GM18517 (cell line): ENCODE results near the gene IL12RB1.
A peak's percentile ranks its signal among the peaks of the same experiment; 100 is the strongest.
"Not testable (repeated sequence)": the region's sequence is repeated elsewhere in the genome, so short reads cannot be mapped to it uniquely, and the experiment has no call there.

Experiments
- ATAC-seq: cut with Tn5 transposase; IDR thresholded peaks from one replicate; pipeline ENCODE4 v1.9.1; 2021; ENCODE audit warnings: mild to moderate bottlenecking, moderate library complexity; ENCODE audit not compliant: unreplicated experiment

The IL12RB1 gene

DNA sequence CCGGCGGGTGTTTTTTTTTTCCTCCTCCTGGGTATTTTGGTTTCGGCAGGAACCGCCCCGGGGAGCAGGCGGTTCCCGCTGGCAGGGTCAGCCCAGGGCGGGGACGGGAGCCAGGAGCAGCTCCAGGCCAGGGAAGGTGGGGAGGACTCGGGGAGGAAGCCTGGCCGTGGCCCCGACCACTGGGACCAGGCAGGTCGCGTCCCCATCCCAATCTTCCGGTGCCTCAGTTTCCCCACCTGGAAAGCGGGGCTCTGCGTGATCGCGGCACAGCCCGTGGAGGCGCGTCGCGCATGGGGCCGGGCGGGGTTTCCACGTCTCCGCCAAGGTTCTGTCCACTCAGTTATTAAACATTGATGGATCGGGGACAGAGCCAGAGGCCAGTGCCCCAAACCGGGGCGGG is 34.8 kb downstream of the IL12RB1 start:
- no peak for ATAC-seq

DNA sequence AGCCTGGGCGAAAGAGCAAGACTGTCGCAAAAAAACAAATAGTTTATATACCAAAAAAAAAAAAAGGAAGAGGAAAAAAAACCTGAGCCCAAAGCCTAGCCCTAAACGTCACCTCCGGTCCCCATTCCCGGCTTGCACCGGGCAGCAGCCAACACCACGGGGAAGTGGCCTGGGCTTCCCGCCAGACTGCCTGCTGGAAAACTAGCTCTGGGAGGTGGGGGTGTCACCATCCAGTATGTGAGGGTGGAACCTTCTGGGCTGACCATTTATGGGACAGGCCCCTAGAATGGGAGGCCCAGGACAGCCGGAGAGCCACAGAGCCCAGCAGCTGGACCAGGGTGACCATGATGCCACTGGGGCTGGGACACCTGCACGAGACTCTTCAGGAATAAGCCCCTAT is 37.3 kb downstream of the IL12RB1 start:
- ATAC-seq = no peak

DNA sequence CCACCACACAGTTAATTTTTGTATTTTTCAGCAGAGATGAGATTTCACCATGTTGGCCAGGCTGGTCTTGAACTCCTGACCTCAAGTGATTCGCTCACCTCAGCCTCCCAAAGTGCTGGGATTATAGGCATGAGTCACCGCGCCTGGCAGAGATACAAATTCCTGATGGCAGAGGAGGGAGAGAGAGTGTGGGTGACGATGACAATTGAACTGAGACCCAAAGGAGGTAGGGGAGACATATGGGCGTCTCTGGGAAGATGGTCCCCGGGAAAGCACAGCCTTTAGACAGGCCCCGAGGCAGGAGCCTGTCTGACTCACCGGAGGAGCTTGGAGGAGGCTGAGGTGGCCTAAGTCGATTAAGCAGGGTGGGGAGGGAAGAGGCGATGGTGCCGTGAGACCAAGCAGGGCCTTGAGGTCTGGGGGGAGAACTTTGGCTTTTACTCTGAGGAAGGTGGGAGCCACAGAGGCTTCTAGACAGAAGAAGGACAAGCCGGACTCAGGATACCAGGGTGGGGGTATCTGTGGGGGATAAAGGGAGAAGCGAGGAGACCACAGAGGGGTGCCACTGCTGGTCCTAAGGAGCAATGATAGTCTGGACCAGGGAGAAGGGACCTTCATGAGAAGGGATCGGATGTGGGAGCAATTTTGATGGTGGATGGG is 40.5 kb downstream of the IL12RB1 start:
- no peak for ATAC-seq

DNA sequence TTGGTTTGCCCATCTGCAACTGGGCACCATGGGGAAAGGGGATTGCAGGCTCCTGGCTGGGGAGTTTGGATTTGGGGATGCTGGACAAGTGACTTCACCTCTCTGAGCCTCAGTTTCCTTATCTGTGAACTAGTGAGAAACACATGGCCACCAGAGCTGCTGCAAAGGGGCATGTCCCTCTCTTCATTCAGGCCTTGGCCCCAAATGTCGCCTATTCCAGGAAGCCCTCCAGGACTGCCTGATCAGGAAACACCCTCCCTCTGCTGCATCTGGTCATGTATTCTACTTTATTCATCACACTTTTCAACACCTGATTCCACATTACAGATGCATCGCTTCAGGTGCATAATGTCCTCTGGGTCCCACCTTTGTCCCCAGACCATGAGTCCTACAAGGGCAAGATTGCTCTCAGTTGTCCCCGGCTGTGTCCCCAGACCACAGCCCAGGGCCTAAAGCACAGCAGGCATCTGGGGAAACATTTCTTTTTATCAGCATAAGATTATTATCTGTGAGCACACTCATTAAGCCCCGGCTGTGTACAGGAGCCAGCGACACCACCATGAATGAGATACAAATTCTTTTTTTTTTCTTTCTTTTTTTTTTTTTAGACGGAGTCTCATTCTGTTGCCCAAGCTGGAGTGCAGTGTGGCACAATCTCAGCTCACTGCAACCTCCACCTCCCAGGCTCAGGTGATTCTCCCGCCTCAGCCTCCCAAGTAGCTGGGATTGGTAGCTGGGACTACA is 41.3 kb downstream of the IL12RB1 start:
- peak; percentile 19 for ATAC-seq

DNA sequence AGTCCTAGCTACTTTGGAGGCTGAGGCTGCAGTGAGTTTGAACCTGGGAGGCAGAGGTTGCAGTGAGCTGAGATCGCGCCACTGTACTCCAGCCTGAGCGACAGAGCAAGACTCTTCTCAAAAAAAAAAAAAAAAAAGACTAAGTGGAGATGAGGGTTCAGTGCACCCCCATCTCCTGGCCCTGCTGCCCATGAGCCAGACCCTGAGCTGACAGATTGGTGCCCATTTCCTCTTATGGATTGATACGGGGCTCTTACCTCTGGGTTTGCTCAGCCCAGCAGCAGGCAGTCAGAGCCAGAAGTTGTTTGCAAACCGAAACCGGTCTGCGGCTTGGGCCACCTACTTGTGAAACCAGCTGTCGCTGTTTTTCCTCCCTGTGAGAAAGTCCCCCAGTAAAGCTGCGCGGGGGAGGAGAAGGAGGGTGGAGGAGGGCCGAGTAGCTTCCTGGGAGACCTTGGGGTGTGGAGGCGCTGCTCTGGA is 41.9 kb downstream of the IL12RB1 start:
- peak; percentile 78 for ATAC-seq

DNA sequence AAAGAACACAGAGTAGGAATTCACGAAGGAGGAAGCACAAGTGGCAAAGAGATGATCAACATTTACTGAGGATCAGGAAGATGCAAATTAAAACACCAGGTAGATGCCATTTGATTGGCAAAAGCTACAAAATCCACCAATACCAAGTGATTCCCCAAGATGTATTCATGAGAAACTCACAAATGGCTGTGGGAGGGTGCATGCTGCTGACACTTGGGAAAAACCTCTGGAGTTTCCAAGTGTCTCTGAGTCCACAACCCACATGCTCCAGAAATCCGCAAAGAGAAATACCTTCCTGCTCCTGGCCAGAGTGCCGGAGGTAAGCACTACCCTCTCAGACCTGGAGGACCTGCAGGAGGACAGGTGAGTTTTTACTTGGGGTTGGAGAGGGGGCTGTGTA is 43.1 kb downstream of the IL12RB1 start:
- ATAC-seq = no peak

DNA sequence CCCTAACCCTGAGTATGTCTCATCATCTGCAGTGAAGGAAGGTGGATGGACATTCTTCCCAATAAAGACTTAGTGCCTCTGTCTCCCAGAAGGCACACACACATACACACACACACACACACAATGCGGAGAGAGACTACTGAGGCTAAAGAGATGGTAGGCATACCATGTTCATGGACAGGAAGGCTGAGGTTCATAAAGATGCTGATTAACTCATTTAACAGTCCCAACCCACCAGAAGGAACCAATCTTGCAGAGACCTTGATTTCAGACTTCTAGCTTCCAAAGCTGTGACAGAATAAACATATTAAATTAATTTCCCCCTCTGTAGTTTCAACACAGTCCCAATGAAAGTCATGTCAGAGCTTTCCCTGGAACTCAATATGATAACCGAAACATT is 45.7 kb downstream of the IL12RB1 start:
- no peak for ATAC-seq

DNA sequence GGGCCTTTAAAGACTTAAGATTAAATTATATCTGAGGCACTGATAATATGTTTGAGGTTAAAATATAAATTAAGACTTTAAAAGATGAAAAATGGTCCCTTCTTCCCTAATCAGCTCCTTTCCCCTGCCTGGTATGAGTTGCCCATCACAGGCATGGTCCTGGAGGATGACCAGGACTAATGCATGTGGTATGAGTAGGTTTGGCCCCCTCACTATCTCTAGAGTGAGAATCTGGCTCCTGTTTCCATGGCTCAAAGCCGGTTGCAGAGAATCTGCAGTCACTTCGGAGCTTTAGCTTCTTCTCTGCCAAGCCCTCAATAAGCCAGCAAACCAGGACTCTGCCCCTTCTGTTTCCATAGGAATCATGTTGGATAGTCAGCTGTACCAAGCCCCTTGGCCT is 54.6 kb downstream of the IL12RB1 start:
- ATAC-seq = not testable (repeated sequence)

DNA sequence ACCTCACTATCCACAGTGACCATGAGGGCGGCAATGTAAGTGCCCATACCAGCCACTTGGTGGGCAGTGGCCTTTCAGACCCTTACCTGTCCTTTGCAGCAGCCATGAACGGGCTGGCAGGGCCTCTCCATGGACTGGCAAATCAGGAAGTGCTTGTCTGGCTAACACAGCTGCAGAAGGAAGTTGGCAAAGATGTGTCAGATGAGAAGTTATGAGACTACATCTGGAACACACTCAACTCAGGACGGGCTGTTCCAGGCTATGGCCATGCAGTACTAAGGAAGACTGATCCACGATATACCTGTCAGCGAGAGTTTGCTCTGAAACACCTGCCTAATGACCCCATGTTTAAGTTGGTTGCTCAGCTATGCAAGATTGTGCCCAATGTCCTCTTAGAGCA is 55.3 kb downstream of the IL12RB1 start:
- not testable (repeated sequence) for ATAC-seq

DNA sequence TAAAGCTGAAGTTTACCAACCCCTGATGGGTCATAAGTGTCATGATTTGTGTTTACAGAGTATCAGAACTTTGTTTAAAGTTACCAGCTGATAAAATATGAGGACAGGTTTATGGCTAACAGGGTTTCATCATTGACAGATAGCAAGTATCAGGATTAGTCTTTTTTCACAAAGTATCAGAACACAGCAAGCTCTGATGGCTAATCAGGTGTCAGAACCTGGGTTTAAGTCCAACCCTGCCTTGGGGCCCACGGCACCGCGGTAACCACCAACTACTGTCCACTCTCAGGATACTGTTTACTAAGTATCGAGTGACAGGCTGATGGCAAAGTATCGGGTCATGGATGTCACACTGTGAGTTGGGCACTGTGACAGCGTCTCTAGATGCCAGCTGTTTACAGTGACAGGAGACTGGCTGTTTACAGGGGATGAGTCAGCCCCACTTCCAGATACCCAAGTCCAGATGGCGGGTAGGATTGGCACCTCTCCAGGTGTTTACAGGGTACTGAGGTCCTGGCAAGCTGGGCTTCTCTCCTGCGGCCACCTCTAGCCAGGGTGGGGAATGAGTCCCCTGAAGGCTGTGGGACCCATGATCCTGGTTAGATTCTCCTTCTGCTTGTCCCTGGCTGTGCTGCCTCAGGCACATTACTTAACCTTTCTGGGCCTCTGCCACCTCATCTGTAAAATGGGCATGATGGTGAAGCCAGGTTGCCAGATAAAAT is 57.0 kb downstream of the IL12RB1 start:
- ATAC-seq = no peak

DNA sequence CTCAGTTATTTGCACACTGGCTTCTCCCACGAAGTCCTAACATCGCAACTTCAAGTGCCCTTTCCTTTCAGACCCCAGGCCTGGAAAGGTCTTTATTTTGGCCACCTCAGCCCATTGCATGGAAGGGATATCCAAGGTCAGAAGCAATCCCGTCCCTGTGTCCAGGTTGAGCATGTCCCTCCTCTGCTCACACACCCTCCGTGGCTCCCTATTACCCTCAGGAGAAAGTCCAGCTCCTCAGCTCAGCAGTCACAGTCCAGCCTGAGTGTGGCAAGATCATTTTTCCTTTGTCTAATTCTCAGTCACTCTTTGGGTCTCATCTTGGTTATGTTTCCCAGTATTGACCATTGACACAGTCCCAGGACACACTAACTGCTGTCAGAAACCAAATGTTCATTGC is 59.6 kb downstream of the IL12RB1 start:
- ATAC-seq = no peak

DNA sequence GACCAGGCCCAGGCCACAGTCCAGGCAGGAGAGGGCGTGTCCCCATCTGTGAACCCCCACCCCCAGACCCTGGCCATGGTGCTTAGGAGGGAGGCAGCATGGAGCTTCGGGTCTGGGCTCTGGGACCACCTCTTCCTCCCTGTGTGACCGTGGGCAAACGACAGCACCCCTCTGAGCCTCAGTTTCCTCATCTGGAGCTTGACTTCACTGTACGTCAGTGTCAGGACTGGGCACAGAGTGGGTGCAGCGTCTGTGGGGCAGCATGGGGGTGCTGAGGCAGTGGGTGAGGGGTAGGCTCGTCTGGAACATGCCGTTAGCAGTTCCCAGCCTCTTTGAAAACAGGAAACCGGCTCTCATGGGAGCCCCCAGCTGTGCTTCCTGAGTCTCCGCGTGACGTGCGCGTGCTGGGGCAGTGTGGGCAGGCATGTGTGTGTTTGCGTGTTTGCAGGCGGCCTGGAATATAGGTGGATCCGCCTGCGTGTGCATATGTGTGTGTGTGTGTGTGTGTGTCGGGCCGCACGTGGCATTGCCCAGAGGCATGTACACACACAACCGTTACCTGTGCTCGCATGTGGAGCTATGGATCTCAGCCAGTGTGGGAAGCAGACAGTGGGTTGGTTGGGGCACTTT is 63.0 kb downstream of the IL12RB1 start:
- no peak for ATAC-seq

DNA sequence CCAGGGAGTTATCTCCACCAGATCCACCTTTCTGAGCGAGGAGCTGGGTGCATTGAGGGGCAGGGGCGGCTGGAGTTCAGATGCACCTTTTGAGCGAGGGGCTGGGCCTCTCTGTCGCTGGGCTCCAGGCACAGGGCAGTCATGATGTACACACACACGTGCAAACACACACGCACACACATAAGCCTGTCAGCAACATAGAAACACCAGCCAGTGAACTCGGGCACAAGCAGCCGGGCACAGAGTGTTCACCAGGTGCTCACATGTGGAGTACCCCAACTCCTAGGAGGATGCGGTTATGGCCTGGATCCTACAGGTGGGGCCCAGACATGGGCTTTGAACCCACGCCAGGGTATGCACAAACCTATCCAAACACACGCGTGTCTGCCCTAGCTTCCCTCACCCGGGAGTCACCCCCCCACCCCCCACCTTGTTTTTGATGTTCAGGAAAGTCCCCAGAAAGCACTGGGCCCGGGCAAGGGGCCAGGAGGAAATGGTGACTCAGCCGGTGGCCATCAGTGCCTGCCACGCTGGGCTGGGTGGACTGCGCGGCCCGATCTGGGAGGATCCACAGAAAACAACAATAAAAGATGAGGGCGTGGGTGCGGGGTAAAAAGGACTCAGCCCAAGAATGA is 65.5 kb downstream of the IL12RB1 start:
- no peak for ATAC-seq

DNA sequence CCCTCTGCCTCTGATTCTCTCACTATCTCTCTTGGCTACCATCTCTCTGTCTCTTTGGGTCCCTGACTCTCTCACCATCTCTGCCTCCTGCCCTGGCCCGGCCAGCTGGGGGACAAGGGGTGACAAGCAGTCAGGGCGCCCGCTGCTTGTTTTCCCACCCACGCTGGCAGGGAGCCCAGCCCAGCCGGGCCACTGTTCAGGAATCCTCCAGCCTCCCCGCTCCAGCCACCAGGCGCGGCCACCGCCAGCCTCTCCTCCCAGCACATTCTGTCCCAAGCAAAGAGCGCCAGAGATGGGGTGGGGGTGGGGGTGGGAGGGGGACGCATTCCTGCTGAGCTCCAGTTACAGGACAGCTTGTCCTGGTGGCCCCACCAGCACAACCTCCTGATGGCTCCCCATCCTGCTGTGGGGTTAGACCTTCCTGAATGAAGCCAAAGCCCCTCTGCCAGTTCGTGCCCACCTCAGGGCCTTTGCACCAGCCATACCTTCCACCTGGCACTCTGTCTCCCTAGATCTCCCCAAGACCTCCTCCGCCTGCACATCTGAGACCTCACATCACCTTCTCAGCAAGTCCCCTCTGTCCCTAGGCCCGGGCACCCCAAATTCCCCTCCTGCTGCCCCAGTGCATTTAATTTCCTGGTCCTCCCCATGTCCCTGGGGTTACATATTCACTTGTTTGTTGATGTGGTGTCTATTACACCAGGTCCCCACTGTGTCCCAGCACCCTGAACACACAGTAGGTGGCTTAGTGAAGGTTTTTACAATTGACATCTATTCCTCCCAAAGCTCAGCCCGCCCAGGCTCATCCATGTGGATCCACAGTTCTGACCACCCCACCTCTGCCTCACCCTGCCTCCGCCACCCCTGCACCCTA is 66.3 kb downstream of the IL12RB1 start:
- no peak for ATAC-seq

DNA sequence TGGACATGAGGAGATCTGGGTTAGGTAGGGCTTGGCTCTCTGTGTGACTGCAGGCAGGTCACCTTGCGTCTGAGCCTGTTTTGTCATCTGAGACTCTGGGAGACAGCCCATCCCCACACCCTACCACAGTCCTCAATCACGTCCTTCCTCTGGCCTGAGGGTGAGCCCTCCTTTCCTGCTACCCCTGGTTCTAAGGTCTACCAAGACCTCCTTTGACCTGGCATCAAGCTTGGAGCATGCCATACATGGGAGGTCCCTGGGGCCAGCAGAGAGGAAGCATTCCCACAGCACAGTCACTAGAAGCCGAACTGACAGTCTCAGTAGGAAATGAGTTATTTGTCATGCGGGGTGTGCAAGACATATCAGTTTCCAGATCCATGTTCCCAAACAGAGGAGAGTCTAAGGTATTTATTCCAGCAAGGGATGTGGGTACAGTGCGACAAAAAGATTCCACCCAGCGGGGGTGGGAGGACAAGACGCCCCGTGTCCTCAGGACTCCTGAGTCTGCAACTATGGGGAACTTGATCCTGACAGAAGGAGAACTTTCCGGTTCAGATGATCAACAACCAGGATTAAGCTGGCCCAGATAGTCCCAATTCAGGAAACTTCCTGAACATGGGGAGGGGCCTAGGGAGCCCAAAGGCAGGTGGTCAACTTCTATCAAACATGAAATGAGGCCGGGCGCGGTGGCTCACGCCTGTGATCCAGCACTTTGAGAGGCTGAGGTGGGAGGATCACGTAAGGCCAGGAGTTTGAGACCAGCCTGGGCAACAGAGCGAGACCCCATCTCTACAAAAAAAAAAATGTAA is 69.3 kb downstream of the IL12RB1 start:
- ATAC-seq = no peak

DNA sequence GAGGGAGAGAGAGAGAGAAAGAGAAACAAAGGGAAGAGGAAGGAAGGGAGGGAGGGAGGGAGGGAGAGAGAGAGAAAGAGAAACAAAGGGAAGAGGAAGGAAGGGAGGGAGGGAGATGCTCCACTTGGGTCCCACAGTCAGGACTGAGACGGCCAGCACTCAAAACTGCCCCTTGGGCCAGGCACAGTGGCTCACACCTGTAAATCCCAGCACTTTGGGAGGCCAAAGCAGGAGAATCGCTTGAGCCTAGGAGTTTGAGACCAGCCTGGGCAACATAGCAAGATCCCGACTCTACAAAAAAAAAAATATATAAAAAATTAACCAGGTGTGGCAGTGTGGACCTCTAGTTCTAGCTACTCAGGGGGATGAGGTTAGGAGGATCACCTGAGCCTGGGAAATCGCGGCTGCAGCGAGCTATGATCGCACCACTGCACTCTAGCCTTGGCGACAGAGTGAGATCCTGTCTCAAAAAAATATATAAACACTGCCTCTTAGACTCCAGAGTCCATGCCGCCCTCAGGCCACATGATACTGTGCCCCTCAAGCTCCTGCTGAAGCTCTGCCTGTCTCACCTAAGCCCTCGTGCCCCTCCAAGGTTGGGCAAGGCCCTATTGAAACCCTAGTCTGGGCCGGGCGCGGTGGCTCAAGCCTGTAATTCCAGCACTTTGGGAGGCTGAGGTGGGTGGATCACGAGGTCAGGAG is 70.4 kb downstream of the IL12RB1 start:
- ATAC-seq = no peak

DNA sequence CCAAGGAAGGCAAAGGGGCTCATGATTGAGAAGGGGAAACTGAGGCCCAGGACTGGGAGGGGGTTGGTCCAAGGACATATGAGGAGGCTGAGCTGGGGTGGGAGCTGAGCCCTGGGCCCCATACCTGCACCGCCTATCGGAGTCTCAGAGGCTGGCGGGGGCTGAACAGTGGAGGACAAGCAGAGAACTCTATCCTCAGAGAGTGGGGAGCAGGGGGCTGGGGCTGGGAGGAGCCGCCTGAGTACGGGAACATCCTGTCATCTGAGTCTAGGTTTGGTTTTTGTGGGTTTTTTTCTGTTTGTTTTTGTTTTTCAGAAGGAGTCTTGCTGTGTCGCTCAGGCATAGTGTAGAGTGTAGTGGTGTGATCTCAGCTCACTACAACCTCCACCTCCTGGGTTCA is 72.5 kb downstream of the IL12RB1 start:
- ATAC-seq = no peak
